ENCODE measurements around the gene FLYWCH2.
A peak's percentile ranks its signal among the peaks of the same experiment; 100 is the strongest.

Gene FLYWCH2

DNA sequence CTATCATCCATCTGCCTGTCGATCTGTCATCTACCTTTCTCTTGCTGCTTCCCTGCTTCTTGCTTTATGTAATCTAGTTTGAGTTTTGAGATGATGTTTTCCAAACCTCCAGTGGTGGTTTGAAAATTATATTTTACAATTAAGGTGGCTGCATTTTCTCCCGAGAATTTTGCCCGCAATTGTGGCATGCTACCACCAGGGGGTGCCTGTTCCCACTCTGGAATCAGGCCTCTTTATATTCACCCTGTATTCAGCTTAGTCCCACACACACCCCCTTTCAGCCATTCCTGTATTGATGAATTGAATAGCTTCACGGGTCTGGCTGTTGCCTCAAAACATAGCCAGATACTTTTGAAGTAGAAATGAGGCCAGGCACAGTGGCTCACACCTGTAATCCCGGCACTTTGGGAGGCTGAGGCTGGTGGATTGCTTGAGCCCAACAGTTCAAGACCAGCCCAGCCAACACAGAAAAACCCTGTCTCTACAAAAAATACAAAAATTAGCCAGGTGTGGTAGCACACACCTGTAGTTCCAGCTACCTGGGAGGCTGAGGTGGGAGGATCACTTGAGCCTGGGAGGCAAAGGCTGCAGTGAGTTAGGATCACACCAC is 28.2 kb upstream of the FLYWCH2 start:
- DNase-seq: no peak

DNA sequence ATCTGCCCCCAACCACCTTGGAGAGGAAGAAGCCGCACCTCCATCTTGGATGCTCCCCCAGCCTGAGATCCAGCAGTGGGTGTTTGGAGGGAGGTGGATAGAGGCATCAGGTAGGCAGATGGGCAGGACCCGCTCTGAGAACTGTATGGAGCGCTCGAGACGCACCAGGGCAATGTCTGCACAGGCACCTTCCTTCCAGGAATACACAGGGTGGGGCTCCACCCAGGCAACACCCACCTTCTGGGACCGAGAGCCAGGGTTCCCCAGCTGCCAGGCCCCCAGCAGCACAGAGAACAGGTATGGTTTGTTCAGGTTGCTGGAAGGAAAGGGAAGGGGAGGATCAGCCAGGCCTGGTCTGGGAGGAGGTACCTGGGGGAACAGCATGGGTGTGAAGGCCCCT is 27.5 kb upstream of the FLYWCH2 start:
- DNase-seq: no peak

DNA sequence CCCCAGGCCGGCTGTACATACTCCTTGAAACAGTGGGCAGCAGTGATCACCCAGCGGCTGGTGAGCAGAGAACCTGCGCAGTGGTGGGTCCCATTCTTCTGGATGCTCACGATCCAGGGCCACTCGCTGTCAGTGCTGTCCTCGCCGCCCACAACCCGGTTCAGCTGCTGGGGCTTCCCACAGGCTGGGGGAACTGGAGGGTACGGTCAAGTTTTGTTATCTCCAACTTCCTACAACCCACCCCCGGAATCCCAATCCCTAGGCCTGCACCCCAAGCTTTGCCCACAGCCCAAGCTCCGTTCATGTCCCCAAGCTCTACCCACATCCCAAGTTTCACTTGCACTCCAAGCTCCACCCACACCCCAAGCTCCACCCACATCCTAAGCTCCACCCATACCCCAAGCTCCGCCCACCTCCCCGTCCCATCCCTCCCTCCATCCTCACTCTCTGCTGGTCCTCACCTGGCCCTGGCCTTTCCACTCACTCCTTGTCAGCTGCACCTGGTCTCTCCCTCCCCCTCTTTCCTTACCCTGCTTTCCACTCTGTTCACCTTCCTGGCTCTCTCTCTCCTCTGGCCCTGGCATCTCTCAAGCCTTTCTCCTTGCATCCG is 26.8 kb upstream of the FLYWCH2 start:
- no peak for DNase-seq

GRCh38 chr16:2856686-2857450 is 26.1 kb upstream of the FLYWCH2 start:
- no peak for DNase-seq

DNA sequence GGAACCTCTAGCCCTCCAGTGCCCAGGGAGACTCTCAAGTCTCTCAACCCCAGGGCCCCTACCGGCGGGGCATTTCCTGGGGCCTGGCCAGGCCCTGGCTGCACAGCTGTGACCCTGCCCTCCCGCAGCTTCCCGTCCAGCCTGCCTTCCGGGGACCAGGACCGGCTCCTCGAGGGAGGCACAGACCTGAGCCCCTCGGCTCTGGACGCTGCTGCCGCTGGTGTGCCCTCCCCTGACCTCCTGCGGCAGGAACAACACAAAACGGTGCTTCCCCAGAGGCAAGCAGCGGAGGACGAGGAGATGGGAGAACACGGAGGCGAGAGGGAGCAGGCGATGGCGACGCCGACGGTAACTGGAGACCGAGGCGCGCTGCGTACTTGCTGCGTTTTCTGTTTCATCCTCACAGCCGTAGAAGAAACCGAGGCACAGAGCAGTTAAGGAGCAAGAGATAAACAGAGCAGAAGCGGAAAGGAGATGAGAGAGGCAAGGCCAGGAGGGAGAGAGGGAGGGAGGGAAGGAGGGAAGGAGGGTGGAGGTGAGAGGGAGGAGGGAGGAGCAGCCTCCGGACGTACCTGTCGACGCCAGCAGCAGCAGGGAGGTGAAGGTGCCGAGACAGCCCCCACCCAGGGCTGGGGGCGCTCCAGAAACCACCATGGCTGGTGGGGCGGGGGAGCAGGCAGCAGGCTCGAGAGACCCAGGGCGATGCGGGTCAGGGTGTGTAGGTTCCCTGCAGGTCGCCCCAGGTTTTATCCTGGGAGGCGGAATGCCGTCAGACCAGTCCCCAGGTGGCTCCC is 25.4 kb upstream of the FLYWCH2 start, which contains the start of gene PRSS22:
Gene PRSS22 (minus strand): TSS at position 720 of the 794 bp plus-strand sequence. CDS start 66 bp downstream, at position 654.
- DNase-seq: no peak

DNA sequence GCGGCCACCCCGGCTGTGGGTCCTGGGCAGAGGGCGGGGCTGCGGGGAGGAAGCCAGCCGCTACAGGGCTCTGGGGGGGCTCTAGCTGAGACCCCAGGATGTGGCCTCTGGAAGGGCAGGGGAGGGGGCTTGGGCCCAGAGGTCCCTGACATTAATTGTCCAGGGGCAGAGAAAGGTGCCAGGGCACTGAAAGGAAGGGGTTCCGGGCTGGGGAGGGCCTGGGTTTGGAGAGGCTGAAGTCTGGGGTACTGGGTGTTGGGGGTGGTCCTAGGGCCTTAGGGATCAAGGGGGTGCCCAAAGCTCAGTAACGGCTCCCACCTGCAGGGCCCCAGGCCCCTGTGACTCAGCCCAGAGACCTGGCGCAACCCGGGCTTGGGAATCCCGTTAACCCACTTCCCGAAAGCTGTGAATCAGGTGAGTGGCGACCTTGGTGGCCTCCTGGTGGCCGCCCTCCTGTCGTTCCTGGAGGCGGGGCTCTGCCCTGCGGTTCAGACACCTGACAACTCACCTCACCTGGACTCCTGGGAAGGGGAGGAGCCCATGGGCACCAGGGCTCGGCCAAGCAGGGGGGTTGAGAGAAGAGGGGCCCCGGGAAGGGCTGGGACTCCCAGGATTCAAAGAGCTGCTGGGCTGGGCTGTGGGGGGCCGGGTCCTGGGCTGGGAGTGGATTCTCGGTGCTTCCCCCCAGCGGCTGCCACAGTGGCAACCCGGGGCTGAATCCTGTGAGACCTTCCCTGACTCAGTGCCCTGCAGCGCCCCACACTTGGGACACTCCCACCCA is 24.6 kb upstream of the FLYWCH2 start:
- no peak for DNase-seq

DNA sequence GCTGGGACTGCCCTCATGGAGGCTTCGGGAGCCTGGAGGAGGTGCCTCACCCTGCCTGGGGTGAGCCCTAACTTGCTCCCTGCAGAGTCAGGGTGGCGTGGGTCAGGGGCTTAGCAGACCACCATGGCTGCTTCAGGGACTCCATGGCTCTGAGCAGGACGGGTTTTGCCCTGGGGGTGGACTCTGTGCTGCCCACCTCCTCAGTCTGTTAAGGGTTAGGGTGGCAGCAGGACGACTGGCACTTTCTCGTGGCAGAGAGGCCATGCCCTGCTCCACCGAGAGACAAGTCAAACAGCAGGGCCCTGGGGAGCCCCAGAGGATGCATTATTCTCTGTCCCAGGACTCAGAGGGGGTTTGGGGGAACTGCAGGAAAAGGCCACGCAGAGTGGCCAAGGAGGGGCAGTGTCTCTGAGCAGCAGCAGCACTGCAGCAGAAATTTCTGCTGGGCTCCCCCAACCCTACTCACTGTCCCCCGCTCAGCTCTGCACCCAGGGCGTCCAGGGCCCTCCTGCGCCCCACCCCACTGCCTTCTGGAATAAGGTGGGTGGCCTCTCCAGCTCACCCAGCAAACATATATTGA is 23.2 kb upstream of the FLYWCH2 start:
- no peak for DNase-seq

GRCh38 chr16:2860826-2861567 is 22.0 kb upstream of the FLYWCH2 start:
- DNase-seq: no peak

DNA sequence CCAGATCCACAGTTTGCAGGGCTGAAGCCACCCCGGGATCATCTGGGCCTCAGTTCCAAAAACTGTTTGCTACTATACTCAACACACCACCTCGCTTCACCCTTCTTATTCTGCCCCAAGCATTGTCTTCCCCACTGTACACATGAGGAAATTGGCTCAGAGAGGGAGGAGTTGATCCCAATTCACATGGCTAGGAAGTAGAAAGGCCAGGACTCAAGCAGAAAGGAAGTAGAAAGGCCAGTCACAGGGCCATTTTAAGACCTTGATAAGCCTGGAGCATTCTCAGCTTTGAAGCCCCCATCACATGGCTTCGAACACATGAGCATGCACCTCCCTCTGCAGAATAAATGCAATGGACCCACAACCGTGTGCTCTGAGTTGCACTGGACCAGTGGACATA is 17.4 kb upstream of the FLYWCH2 start:
- DNase-seq: no peak

DNA sequence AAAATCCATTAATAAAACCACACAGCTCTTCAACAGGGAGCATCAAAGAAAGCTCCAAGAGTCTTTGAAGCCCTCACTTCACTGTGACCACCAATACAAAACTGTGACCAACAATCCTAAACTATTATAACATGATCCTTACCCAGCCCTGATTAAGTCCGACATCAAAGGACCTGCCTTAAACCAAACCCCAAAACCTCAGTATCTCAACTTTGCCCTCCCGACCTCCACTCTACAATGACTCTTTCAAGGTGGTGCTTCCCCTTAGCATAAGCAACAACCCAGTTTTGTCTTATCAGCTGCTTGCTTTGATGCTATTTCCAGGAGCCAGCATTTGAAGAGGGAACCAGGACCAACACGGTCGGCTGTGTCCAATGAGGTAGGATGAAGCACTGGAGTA is 16.6 kb upstream of the FLYWCH2 start:
- DNase-seq: no peak

GRCh38 chr16:2867661-2867986 is 15.4 kb upstream of the FLYWCH2 start:
- no peak for DNase-seq

- DNase-seq: peak; percentile 91
Observed at GRCh38 chr16:2867987-2868789, 14.8 kb upstream of the FLYWCH2 start.

- DNase-seq: no peak
Observed at GRCh38 chr16:2871926-2872325, 11.1 kb upstream of the FLYWCH2 start.

- no peak for DNase-seq
Observed at GRCh38 chr16:2874032-2874911, 8.7 kb upstream of the FLYWCH2 start.

GRCh38 chr16:2874912-2875362 is 8.1 kb upstream of the FLYWCH2 start:
- DNase-seq: peak; percentile 50

GRCh38 chr16:2879854-2880508 is 3.0 kb upstream of the FLYWCH2 start:
- DNase-seq: no peak

GRCh38 chr16:2881783-2882649 is 999 bp upstream of the FLYWCH2 start:
- DNase-seq: no peak

DNA sequence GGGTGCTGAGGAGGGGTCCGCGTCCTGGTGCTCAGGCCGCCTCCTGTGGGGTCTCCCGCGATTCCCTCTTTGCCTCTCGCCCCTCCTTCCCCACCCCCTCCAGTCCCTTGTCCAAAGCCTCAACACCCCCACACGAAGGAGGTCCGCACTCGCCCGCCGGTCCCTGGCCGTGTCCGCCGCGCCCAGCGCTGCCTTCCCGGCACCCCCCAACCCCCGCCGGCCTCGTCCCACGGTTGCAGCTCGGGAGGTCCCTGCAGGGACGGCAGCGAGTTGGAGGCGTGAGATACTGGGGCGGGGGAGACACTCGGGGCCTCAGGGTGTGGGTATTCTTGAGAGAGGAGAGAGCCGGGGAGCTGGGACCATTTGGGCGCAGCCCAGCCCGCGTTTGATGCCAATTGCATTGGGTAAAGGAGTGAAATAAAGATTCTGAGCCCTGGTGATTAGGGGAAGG is 468 bp downstream of the FLYWCH2 start:
- DNase-seq: no peak

All from activated effector memory CD4-positive, alpha-beta T cell treated with Interleukin-2 at 50 U/mL for 16 hours (primary cell).